Stimulated activated CD4-positive, alpha-beta T cell treated with anti-CD3 and anti-CD28 coated beads, Interleukin-12 subunit alpha, Interleukin-12 subunit beta, amount 100 ng/mL, for 24 hours (primary cell): ENCODE measurements around the gene BBLN.
"Not testable (repeated sequence)": the region's sequence is repeated elsewhere in the genome, so short reads cannot be mapped to it uniquely, and the experiment has no call there.

Experiments used
- DNase-seq, 2 experiments: peaks; one replicate each; pipeline ENCODE4 v3.0.0-alpha.2; 2020; ENCODE audit warnings: low read depth in 2 of 2

Gene BBLN

GRCh38 chr9:128162215-128163026 lies 2.4 kb downstream of the BBLN start:
- DNase-seq = no peak

DNA sequence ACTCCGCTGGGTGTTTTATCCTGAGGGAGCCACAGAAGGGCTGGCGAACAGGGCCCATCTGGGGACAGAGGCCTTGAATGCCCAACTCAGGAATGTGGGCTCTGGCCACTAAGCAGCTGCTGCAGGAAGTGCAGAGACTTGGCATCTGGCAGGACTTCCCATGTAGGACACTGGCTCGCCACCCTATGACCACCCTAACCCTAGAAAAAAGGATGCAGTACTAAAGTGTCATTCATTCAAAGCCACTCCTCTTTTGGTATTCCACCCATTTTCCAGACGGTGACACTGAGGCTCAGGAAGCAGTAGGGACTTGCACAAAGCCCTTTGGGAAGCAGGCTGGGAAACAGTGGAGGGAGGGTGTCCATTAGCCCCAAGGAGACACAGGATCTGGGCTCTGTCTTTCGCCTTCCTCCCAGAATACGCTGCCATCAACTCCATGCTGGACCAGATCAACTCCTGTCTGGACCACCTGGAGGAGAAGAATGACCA lies 3.0 kb downstream of the BBLN start:
- DNase-seq = no peak

GRCh38 chr9:128163523-128164306 lies 3.6 kb downstream of the BBLN start:
- DNase-seq = no peak

DNA sequence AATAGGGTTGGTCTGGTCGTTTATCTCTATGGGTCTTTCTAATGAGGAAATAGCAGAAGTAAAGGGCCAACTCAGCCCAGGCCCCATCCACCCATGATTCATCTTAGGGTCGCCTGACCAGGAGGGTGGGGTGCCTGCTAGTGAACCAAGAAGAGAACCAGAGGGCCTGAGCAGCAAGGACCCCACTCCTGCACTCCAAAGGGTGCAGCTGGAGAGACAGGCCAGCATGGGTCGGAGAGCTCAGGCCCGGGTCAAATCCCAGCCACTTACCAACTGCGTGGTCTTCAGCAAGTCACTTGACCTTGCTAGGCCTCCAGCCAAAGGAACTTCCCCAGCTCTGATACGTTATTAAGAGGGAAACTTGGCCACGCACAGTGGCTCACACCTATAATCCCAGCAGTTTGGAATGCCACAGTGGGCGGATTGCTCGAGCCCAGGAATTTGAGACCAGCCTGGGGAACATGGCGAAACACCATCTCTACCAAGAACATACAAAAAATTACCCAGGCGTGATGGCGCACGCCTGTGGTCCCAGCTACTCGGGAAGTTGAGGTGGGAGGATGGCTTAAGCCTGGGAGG lies 4.3 kb downstream of the BBLN start:
- DNase-seq = no peak

DNA sequence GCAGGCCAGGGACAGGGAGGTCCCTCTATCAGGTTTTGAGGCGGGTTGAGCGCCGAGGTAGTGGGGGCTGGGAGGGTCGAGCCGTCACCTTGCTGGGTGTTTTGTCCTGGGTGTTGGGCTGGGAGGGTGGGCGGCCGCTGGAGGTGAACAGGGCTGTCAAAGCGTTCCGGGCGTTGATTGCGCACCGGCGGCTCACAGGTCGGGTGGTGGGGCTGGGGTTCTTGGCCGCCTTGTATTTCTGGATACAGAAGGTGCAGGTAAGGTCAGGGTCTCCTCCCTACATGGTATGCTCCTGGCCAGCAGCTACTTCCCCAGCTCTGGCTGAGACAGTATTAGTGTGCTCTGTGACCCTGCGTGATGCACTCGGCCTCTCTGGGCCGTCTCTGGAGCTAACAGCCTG lies 6.1 kb downstream of the BBLN start:
- no peak for DNase-seq

- DNase-seq = no peak
Observed at GRCh38 chr9:128167209-128167608, 7.1 kb downstream of the BBLN start.

DNA sequence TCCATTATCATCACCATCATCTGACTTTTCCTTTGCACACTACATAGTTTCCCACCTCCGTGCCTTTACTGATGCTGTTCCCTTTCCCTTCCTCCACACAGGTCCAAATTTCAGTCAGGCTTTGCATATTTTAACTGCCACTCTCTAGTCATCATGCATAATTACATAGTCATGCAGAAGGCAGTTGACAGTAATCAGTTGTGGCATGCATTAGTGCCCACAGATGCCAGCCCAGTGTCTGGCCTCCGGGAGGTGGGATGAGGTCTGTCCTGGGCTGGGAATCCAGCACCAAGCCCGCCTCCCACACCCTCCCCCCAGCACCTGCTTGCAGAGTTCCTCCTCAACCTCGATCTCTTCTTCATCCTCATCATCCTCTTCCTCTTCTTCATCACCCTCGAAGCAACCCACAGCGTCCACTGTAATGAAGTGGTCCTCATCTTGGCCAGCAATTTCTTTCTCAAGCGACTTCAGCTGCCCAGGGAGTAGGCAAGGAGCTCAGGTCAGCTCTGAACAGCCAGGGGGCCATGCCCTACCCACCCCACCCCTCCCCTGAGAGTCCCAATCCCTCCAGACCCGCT lies 8.8 kb downstream of the BBLN start:
- no peak for DNase-seq

DNA sequence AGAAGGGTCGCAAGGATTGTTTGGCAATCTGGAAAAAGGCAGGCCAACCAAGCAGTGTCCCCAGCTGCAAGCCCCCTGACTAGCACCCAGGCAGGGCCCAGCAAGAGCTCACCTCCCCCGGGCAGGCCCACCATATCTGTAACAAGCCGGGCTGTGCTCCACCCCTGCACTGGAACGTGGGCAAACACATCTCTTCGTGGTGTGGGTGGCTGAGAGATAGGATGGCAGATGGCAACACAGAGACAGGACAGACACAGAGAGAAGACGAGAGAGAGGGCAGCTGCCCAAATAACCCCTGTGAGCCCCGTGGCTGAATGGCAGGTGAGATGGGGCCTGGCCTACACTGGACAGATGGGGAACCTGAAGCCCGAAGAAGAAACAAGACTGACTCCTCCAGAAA lies 9.4 kb downstream of the BBLN start:
- DNase-seq = no peak

- no peak for DNase-seq
Observed at GRCh38 chr9:128169925-128170324, 9.9 kb downstream of the BBLN start.

- no peak for DNase-seq
Observed at GRCh38 chr9:128174062-128174461, 14.0 kb downstream of the BBLN start.

- DNase-seq = no peak
Observed at GRCh38 chr9:128175102-128175563, 15.1 kb downstream of the BBLN start.

DNA sequence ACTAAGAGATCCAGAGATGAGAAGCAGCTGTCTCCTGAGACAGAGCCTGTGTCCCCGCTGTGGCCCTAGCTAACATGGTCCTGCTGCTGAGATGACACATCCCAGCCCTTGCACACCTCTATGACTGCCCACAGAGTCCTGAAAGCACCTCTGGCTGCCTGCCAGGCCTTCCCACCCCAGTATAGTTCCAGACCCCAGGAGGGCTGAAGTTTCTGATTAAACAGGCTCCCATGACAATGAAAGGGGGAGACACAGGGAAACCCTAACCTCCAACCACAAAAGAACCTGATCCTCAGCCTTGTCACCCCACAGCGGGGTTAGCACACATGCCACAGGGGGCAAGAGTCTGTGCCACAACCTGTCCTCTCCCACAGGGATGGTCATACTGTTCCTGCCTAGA lies 15.7 kb downstream of the BBLN start:
- no peak for DNase-seq

DNA sequence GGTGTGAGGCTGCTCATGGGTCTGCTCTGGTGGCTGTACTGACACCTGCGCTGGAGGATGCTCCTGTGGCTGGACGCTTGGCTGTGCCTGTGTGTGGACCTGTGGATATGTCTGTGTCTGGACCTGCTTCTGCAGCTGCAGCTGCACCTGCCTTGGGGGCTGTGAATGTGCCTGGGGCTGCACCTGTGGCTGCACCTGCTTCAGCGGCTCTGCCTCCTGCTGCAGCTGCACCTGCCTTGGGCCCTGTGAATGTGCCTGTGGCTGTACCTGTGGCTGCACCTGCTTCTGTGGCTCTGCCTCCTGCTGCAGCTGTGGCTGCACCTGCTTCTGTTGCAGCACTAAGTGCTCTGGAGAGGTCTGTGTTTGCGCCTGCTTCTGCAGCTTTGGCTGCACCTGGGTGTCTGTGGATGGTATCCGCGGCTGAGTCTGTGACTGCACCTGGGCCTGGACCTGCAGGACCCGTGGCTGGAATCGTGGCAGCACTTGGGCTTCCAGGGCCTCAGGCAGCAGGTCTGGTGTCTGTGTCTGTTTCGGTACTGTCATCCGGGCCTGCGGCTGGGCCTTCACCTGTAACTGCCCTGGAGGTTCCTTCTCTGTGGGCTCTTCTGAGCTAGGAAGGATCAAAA lies 18.9 kb downstream of the BBLN start:
- no peak for DNase-seq

DNA sequence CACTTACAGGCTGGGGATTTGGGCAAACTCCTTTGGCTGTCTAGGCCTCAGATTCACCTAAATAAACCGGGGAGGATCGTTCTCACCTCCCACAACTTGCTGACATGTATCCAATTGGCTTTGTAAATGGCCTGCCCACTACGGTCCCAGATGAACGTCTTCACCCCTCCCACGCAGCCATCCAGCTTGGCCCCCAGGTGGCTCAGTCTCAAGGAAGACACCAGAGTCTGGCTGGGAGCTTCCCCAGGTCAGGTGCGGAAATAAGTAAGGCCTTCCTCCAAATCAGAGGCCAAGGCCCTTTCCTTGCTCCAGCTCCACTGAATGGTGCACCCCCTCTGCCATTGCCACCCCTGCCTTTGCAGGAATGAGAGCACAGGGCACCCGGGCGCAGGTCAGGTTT lies 19.9 kb downstream of the BBLN start:
- DNase-seq = no peak

DNA sequence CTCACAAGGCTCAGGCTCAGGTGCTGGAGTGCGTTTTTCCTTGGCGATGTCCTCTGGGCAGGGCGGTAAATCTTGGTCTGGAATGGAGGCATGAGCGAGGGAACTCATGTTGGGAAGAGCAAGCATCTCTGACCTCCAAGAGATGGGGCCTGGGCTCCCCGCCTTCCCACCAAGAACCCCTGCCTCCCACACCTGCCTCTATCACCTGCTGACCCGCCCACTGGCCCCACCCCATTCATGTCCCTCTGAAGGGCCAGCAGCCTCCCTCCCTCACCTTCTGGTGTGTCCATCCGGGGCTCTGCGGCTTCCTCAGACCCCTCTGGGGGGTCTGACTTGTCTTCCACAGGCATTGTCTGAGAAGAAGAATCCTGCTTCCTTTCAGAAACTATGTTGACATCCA lies 20.4 kb downstream of the BBLN start:
- no peak for DNase-seq

- DNase-seq = not testable (repeated sequence)
Observed at GRCh38 chr9:128181480-128181879, 21.4 kb downstream of the BBLN start.

- DNase-seq = no peak
Observed at GRCh38 chr9:128182893-128183588, 23.0 kb downstream of the BBLN start.

DNA sequence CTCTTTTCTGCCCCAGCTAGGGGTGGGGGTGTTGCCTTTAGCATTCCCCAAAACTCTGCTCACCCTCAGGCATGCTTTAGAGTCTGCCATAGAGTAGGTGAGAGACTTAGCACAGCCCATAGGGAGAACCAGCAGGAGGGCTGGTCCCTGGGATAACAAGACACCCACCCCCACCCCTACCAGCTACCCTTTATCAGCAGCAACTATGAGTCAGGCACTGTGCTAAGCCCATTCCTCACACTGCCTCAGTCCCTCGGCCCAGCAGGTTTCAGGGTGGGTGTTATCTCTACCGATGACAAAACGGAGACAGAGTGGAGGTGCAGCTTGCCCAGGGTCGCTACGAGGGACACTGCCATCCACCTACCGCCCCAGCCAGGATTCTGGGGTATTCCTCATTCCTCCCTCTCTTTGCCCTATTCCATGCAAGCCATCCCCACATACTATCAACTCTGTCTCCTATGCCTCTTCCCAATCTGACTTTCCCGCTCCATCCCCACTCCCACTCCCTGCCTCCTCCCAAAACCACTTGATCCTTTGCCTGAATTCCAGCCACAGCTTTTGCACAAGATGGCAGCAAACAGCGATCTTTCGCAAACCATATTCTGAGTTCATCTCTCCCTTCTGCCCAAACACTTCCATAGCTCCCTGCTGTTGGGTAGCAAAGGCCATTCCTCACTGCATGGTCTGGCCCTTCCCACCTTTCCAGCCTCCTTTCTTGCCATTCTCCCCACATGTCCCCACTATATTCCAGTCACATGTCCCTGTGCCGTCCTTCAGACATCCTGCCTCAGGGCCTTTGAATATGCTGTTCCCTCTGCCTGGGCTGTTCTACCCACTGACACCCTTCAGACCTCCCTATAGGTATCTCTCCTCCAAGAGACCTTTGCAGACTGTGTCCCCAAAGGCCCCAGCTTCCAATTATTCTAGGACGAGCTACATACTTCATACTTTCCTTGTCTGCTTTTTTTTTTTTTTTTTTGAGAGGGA lies 26.2 kb downstream of the BBLN start:
- DNase-seq = no peak

DNA sequence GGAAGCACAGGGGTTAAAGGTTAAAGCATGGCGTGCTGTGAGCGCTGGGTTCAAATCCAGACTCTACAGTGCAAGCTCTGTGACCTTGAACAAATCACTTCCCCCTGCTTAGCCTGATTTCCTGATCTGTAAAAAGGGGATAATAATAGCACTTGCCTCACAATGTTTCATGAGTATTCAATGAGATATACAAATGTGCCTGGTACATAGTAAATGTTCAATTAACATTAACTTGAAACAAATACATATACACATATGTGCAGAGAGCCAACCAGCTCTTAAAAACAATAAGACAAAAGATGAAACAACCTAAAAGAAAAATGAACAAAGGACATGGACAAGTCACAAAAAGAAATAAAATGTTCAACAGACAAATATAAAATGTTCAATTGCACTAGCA lies 27.3 kb downstream of the BBLN start:
- DNase-seq = no peak

GRCh38 chr9:128188209-128188608 lies 28.1 kb downstream of the BBLN start:
- no peak for DNase-seq
